SH-SY5Y (cell line): ENCODE data around the gene ATAD1.

ENCODE experiments used
- GATA2 ChIP-seq: IDR thresholded peaks from 2 replicates; pipeline ENCODE4 v1.6.1; 2011; ENCODE audit warnings: mild to moderate bottlenecking, low read depth, low read length
- GATA3 ChIP-seq: IDR thresholded peaks from 2 replicates; pipeline ENCODE4 v1.6.1; 2011; ENCODE audit warnings: low read depth, mild to moderate bottlenecking, low read length, moderate library complexity

DNA sequence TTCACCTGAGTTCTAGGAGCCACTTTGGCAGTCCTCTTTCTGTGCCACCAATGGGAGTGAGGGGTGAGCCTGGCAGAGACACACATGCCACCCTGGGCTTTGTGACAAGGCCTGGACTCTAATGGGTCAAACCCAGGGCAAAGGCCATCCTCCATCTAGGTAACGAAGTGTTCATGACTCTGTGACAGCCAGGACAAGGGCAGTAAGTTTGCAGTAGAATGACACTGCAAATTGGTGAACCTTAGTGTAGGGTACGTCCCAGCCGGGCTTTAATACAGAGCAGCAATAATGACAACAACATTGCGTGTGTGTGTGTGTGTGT lies 115.1 kb downstream of the ATAD1 start:
- TF ChIP-seq GATA3 (no peak), GATA2 (no peak)
